CD4-positive, alpha-beta T cell treated with Interleukin-4 for 1 hour (primary cell): ENCODE data around the gene GOLGA6C.
"Not testable (repeated sequence)": the region's sequence is repeated elsewhere in the genome, so short reads cannot be mapped to it uniquely, and the experiment has no call there.

ENCODE experiments used
- DNase-seq, 2 donors: peaks; one replicate each; pipeline ENCODE4 v3.0.0-alpha.2; 2020 to 2022

Gene GOLGA6C, protein sequence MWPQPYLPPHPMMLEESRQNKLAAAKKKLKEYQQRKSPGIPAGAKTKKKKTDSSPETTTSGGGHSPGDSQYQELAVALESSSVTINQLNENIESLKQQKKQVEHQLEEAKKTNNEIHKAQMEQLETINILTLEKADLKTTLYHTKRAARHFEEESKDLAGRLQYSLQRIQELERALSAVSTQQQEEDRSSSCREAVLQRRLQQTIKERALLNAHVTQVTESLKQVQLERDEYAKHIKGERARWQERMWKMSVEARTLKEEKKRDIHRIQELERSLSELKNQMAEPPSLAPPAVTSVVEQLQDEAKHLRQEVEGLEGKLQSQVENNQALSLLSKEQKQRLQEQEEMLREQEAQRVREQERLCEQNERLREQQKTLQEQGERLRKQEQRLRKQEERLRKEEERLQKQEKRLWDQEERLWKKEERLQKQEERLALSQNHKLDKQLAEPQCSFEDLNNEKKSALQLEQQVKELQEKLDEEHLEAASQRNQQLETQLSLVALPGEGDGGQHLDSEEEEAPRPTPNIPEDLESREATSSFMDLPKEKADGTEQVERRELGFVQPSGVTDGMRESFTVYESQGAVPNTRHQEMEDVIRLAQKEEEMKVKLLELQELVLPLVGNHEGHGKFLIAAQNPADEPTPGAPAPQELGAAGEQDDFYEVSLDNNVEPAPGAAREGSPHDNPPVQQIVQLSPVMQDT

DNA sequence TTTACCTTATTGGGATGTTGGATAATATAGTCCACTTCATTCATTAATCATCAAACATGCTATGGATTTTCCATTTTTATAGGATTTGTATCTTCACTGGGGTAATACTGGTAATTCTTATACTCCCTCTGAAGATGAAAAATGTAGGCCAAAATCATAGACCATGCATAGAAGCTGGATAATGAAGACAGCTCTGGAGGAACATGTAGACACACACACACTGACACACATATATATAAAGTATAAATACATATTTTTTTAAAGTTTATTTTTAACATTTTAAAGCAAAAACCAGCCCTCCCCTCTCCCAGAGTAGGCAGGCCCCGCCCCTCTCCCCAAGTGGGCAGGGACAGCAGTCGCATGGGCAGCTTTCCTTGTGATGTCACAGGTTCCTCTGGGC, at the start of gene GOLGA6C:
GOLGA6C (plus strand) TSS at position 301 of the 400 bp plus-strand sequence. CDS start 265 bp downstream, outside the sequence.
- DNase-seq, result not testable (repeated sequence)

GRCh38 chr15:75208501-75209288, 49.4 kb upstream of the GOLGA6C start:
- no peak for DNase-seq

GRCh38 chr15:75209289-75209676, 48.9 kb upstream of the GOLGA6C start:
- DNase-seq, result no peak

- no peak for DNase-seq
Measured at GRCh38 chr15:75210811-75211230, 47.3 kb upstream of the GOLGA6C start.

GRCh38 chr15:75211436-75212199, 46.5 kb upstream of the GOLGA6C start:
- no peak for DNase-seq

DNA sequence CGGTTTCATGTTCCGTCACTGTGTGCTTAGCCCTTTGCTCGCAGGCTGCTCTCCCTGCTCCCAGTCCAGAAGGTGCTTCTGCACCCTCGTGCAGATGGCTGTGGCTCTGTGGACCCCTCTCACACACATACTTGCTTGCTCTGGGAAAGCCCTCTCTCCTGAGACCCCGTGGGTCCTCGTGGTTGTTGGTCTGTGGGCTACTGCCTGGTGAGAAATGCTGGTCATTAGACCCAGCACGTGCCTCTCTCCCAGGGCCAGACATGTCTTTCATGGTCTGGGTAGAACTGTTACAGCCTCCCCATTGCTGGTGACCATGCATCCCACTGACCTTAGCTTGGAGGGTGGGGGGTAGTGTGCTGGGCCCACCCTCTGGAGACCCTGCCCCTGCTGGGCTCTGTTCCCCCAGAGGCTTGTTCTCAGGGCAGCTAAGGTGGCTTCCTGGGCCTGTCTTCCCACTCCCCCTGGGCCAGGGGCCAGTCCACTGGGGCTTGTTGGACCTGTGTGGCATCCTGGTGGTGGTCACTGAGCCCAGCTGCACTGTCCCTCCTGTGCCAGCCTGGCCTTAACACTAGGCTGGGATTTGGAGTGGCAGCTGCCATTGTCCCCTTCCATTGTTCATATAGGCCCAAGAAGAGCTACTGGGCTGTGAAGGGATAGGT, 45.8 kb upstream of the GOLGA6C start:
- no peak for DNase-seq

DNA sequence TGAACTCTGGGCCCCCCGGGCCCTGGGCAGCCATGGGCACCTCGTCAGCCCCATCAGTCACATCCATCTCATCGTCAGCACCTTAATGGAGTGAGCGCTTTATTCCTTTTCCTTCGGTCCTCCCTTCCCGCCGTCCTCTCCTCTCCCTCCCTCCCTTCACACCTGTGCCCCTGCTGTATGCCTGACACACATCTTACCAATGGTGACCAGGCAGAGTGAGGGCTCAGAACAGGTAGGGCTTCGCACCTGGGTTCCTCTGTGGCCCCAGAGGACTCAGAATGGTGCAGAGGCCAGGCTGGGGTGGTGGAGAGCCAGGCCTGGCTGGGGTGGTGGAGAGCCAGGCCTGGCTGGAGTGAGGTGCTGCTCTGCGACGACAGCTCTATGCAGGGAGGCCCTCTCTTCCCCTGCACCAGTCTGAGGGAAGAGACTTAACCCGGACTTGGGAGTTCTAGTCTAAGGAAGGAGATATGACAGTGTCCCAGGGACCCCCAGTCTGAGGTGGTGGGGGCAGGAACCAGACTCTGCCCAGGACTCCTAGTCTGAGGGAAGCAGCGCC, 44.8 kb upstream of the GOLGA6C start:
- DNase-seq, result no peak

DNA sequence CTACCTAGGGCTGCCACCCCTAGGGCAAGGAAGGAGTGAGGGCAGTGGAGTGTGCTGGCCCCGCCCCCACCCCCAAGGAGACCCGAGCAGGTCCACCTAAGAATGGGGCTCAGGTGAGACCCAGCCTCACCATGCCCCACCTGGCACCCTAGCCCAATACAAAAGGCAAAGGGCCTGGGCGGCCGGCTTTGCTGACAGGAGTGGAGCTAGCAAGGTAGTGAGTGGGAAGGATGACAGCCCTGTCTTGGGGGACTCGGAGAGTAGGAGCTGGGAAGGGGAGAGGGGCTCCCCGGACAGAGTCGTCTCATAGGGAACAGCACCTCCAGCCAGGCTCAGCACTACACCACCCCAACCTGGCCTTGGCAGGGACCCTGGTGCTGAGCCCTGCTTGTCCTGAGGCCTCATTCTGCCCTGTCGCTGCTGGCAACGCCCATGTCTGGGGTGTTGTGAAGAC, 44.3 kb upstream of the GOLGA6C start:
- DNase-seq, result no peak

DNA sequence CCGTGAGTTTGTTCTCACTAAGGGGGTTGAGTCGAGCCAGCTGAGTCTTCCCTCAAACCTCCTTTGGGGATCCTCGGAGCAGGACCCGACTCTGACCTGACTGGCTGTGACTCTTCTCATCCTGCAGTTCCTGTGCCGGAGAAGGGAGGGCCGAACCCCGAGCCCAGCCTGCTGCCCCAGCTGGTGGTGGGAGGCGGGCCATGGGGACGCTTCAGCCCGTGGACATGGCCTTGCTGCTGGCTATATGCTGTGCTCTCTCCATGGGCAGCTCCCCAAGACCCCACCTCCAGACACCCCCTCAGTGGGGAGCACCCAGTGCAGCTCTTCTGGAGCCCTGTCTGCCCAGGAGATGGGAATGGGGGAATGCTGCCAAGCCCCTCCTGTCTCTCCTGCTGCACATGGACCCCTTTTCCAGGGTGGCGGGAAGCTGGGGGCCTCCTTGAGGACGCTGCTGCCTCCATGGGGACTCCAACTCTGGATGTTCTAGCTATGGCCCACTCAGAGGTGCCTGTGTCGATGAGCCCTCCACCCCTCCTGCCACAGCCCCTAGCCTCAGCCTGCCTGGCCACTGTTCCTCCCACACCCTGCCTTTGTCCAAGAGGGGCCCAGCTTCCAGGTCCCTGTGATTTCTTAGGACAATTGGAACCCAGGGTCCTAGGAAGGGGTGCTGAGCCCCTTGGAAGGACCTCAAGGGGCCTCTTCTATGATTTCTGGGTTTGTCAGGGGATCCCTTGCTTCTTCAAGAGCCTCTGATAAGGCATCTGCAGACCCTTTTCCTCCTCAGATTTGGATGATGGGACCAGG, 43.6 kb upstream of the GOLGA6C start:
- DNase-seq, result no peak

GRCh38 chr15:75215107-75216004, 42.8 kb upstream of the GOLGA6C start:
- no peak for DNase-seq

DNA sequence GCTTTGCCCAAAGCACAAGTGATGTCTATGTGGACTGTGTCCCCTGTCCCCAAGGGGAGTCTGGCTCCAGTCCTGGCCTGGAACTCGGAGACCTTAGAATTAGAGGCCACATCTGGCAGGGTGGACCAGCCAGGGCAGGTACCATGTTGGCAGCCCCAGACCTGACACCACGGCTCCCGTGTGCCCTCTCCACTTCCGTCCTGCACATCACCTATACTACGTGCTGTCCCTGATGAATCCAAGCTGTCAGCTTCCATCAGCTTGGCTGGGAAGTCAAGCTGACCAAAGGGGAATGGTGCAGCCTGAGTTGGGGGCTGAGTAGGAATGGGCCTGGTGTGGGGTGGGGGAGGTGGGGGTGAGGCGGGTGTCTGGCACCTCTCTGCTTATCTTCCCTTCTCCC, 41.1 kb upstream of the GOLGA6C start:
- DNase-seq, result no peak

DNA sequence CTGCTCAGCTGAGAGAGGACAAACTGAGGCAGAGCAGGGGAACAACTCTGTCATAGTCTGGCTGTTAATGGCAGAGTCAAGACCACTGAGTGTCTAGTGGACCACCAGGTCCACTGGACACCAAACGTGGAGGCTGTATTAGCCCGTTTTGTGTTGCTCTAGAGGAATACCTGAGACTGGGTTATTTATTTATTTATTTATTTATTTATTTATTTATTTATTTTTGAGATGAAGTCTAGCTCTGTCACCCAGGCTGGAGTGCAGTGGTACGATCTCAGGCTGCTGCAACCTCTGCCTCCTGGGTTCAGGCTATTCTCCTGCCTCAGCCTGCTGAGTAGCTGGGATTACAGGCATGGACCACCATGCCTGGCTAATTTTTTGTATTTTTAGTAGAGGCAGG, 40.6 kb upstream of the GOLGA6C start:
- DNase-seq, result not testable (repeated sequence)

GRCh38 chr15:75219507-75219929, 38.6 kb upstream of the GOLGA6C start:
- DNase-seq, result not testable (repeated sequence)

DNA sequence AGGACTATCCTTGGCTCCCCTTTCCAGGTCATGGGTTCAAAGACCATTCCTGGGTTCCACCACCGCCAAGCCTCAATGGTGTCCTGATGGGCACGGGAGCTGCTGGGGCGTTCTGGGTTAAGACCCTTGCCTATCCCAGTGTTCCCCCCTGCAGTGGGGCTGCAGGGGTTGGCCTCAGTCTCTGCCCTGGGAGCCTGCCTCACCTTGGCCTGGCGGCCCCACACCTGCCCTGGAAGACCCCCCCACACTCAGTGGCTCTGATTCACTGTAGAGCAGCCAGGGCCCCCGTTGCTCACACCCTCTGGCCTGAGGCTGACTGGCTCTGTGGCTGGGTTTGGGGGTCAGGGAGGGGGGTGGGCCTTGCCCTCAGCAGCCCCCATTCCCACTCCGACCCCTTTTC, 34.4 kb upstream of the GOLGA6C start:
- DNase-seq, result no peak

GRCh38 chr15:75224281-75224680, 33.9 kb upstream of the GOLGA6C start:
- DNase-seq, result no peak

GRCh38 chr15:75225102-75225836, 32.9 kb upstream of the GOLGA6C start:
- DNase-seq, result not testable (repeated sequence)

DNA sequence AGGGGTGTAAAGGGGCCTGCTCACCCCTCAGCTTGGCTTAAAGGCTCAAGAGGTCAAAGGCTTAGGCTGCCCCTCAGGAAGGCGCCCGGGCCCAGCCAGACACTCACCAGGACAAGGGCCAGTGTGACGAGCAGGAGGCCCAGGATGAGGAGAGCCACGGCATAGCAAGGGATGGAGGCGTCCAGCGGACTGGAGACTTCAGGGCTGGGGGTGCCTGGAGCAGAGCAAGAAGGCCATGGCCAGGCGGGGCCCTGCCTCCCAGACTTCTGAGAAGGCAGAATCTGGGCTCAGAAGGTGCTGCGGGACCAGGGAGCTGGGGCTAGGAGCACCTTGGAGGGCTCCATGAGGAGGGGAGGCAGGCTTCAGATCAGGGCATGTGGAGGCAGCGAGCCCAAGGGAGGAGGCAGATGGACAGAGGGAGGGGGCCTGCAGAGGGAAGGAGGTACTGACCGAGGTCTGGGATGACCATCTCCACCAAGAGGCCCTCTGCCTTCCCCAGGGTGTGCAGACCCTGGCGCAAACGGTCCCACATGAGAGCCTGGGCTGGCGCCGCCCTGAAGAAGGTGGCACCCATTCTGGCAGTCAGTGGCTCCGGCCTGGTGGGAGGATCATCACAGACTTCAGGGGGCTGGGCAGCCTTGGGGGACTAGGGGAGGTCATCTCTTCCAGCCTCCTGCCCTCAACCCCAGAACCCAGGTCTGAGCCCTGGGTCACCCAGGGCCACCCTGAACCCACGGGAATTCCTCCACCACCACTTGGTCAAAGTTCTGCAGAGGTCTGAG, 32.0 kb upstream of the GOLGA6C start:
- no peak for DNase-seq

- not testable (repeated sequence) for DNase-seq
Measured at GRCh38 chr15:75227112-75227511, 31.0 kb upstream of the GOLGA6C start.
